Smooth muscle cell (in vitro differentiated cells): ENCODE results near the gene CBX4. TPM values are rescaled to one million over a fixed set of nuclear protein-coding genes. Genes with fewer than 3 reads are reported as not detected.

Experiments
- DNase-seq: peaks from one replicate; lab custom pipeline; 2025; ENCODE audit not compliant: unreplicated experiment; lab: John Stamatoyannopoulos, UW
- H2AFZ ChIP-seq: fragments of 200-600 bp; sonication (generic); 2 replicates; pipeline ENCODE4 v1.6.0; 2016; ENCODE audit warnings: antibody characterized with exemption, low read depth, mild to moderate bottlenecking
- H3F3A ChIP-seq: fragments of 200-600 bp; sonication (generic); 2 replicates; pipeline ENCODE4 v1.6.0; 2017; ENCODE audit warnings: antibody characterized with exemption, low read depth
- H3K27ac ChIP-seq: fragments of 200-600 bp; sonication (generic); 2 replicates; pipeline ENCODE4 v1.5.1; 2016; ENCODE audit warnings: low read depth, mild to moderate bottlenecking
- H3K27me3 ChIP-seq: fragments of 200-600 bp; sonication (generic); 2 replicates; pipeline ENCODE4 v1.6.1; 2016; ENCODE audit warnings: low read depth, mild to moderate bottlenecking
- H3K36me3 ChIP-seq: fragments of 200-600 bp; sonication (generic); 2 replicates; pipeline ENCODE4 v1.5.1; 2016; ENCODE audit warnings: low read depth
- H3K4me1 ChIP-seq: fragments of 200-600 bp; sonication (generic); 2 replicates; pipeline ENCODE4 v1.5.1; 2016; ENCODE audit warnings: low read depth
- H3K4me2 ChIP-seq: fragments of 200-600 bp; sonication (generic); 2 replicates; pipeline ENCODE4 v1.6.0; 2016; ENCODE audit warnings: mild to moderate bottlenecking
- H3K4me3 ChIP-seq: fragments of 200-600 bp; sonication (generic); 2 replicates; pipeline ENCODE4 v1.5.1; 2016; ENCODE audit warnings: mild to moderate bottlenecking
- H3K79me2 ChIP-seq: fragments of 200-600 bp; sonication (generic); 2 replicates; pipeline ENCODE4 v1.6.0; 2016; ENCODE audit warnings: low read depth, mild to moderate bottlenecking
- H3K9ac ChIP-seq: fragments of 200-600 bp; sonication (generic); 2 replicates; pipeline ENCODE4 v1.6.0; 2016; ENCODE audit warnings: low read depth
- H3K9me3 ChIP-seq: fragments of 200-600 bp; sonication (generic); replicated peaks from 2 replicates; pipeline ENCODE4 v1.5.1; 2016; ENCODE audit warnings: low read depth
- H4K20me1 ChIP-seq: fragments of 200-600 bp; sonication (generic); 2 replicates; pipeline ENCODE4 v1.6.0; 2016; ENCODE audit warnings: low read depth
- CTCF ChIP-seq: fragments of 200-600 bp; sonication (generic); IDR thresholded peaks from 2 replicates; pipeline ENCODE4 v1.5.1; 2017; ENCODE audit warnings: borderline replicate concordance, mild to moderate bottlenecking, antibody characterized with exemption; ENCODE audit not compliant: insufficient read depth, poor library complexity, severe bottlenecking
- WGBS: methylation state at CpG from one replicate; pipeline ENCODE4 v1.1.7; 2016; ENCODE audit warnings: low lambda C conversion rate; 5-methylcytosine and 5-hydroxymethylcytosine counted together
- polyA plus RNA-seq: library from polyadenylated mRNA; unstranded; fragments of >200 nt; fragmentation: Nextera tagmentation; extraction: Ambion mirVana; gene quantifications from 2 replicates; pipeline ENCODE4 v1.2.1, GENCODE V29; 2016
- total RNA-seq: library from RNA; depleted of rRNA; stranded (reverse); fragments of >200 nt; gene quantifications from 2 replicates; pipeline ENCODE4 v1.2.3, GENCODE V29; 2014

Gene CBX4
- total and polyA plus RNA-seq, 2 experiments from 2014 or later = 17.4 to 44.6 TPM

GRCh38 chr17:79842136-79842655, 3.0 kb upstream of the CBX4 start:
- H3K9me3 ChIP-seq = no peaks in the 10 kb centered on the region
- peaks cover 11% of the 10 kb centered on the region for H3K79me2 ChIP-seq
- no peak overlapping the region for H3K9ac ChIP-seq
- no peaks in the 10 kb centered on the region for H3K36me3 ChIP-seq
- H3K27me3 ChIP-seq = peaks cover 32% of the 10 kb centered on the region
- peak overlapping the region; percentile 62 for H3K4me3 ChIP-seq
- DNase-seq = no peak
- TF ChIP-seq CTCF = no peak
- H4K20me1 ChIP-seq = peaks cover 14% of the 10 kb centered on the region
- H3K4me1 ChIP-seq = peaks cover 42% of the 10 kb centered on the region
- peak overlapping the region; percentile 100 for H3K4me2 ChIP-seq
- H2AFZ ChIP-seq = no peak overlapping the region
- 8% methylated on average over 20 of the region's 20 CpGs for WGBS
- peaks cover 24% of the 10 kb centered on the region for H3F3A ChIP-seq
- H3K27ac ChIP-seq = no peak overlapping the region

- H3K27ac ChIP-seq = no peak overlapping the region
- H3K4me1 ChIP-seq = peaks cover 48% of the 10 kb centered on the region
- no peak overlapping the region for H3K4me3 ChIP-seq
- peaks cover 24% of the 10 kb centered on the region for H3F3A ChIP-seq
- no peak for TF ChIP-seq CTCF
- 4% methylated on average over 47 of the region's 55 CpGs for WGBS
- no peak for DNase-seq
- H3K9ac ChIP-seq = no peak overlapping the region
- peaks cover 20% of the 10 kb centered on the region for H4K20me1 ChIP-seq
- no peak overlapping the region for H2AFZ ChIP-seq
- no peaks in the 10 kb centered on the region for H3K36me3 ChIP-seq
- peaks cover 32% of the 10 kb centered on the region for H3K27me3 ChIP-seq
- H3K9me3 ChIP-seq = no peaks in the 10 kb centered on the region
- H3K79me2 ChIP-seq = peaks cover 17% of the 10 kb centered on the region
- peak overlapping the region; percentile 100 for H3K4me2 ChIP-seq
These were observed 2.3 kb upstream of the CBX4 start for GRCh38 chr17:79841369-79842135.

GRCh38 chr17:79840989-79841286, 1.7 kb upstream of the CBX4 start:
- no peak overlapping the region for H3K9ac ChIP-seq
- H2AFZ ChIP-seq = no peak overlapping the region
- no peak for TF ChIP-seq CTCF
- H3K4me1 ChIP-seq = peaks cover 54% of the 10 kb centered on the region
- peaks cover 27% of the 10 kb centered on the region for H4K20me1 ChIP-seq
- 3% methylated on average over 19 of the region's 19 CpGs for WGBS
- no peaks in the 10 kb centered on the region for H3K36me3 ChIP-seq
- peak overlapping the region; percentile 100 for H3K4me2 ChIP-seq
- DNase-seq = no peak
- no peaks in the 10 kb centered on the region for H3K9me3 ChIP-seq
- H3K79me2 ChIP-seq = peaks cover 24% of the 10 kb centered on the region
- H3K27me3 ChIP-seq = peaks cover 32% of the 10 kb centered on the region
- peaks cover 24% of the 10 kb centered on the region for H3F3A ChIP-seq
- H3K4me3 ChIP-seq = peak overlapping the region; percentile 49
- H3K27ac ChIP-seq = no peak overlapping the region
